Measurements from ENCODE around the gene PRMT1. TPM values are rescaled to one million over a fixed set of nuclear protein-coding genes. Genes with fewer than 3 reads are reported as not detected.

PRMT1 gene
- total RNA-seq, 6 donors from 2014 or later, result 65.6 to 155 (median 82.0) TPM

DNA sequence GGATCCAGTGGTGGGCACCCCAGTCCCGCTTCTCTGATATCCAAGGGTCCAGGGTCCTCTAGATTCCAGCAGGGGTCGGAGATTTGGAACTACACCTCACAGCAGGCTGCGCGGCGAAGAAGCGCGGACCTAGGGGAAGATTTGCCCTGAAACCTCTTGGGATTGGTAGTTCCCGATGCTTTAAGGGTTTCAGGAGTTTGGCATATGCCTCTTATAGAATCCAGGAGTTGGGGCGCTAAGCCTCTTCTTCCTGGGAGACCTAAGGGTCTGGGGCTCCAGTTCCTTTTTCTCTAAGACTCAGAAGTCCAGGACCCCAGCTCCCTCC lies 11.0 kb upstream of the PRMT1 start:
- no peak for DNase-seq
- H3K27me3 ChIP-seq, result no peaks in the 10 kb centered on the region
- H3K27ac ChIP-seq, result peak overlapping the region; percentile 82 to 93 (median 86)
- H3K36me3 ChIP-seq, result peaks cover 3 to 22% (median 19%) of the 10 kb centered on the region in 4 donors
- no peaks in the 10 kb centered on the region for H3K9me3 ChIP-seq
- peak overlapping the region; percentile 53 to 80 (median 72) for H3K4me3 ChIP-seq
- WGBS, 2 donors, result 0 to 2% methylated on average over 9 of the region's 9 CpGs
- TF ChIP-seq POLR2AphosphoS5 (IDR thresholded peaks at IDR 0.05), result no peak
- no peak for TF ChIP-seq EP300 (IDR thresholded peaks at IDR 0.05)
- TF ChIP-seq POLR2A (IDR thresholded peaks at IDR 0.05), result no peak
- TF ChIP-seq, protein P1, sequence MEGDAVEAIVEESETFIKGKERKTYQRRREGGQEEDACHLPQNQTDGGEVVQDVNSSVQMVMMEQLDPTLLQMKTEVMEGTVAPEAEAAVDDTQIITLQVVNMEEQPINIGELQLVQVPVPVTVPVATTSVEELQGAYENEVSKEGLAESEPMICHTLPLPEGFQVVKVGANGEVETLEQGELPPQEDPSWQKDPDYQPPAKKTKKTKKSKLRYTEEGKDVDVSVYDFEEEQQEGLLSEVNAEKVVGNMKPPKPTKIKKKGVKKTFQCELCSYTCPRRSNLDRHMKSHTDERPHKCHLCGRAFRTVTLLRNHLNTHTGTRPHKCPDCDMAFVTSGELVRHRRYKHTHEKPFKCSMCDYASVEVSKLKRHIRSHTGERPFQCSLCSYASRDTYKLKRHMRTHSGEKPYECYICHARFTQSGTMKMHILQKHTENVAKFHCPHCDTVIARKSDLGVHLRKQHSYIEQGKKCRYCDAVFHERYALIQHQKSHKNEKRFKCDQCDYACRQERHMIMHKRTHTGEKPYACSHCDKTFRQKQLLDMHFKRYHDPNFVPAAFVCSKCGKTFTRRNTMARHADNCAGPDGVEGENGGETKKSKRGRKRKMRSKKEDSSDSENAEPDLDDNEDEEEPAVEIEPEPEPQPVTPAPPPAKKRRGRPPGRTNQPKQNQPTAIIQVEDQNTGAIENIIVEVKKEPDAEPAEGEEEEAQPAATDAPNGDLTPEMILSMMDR (IDR thresholded peaks at IDR 0.05), result no peak
- ATAC-seq (ENCODE audit: low FRiP score in 2 of 2), result no peak
- H3K4me1 ChIP-seq, result peaks cover 17 to 29% (median 20%) of the 10 kb centered on the region in 4 donors

- no peak for DNase-seq
- peaks cover 23 to 38% (median 26%) of the 10 kb centered on the region in 4 donors for H3K4me1 ChIP-seq
- no peak overlapping the region for H3K4me3 ChIP-seq
- TF ChIP-seq POLR2AphosphoS5 (IDR thresholded peaks at IDR 0.05) (no peak), EP300 (IDR thresholded peaks at IDR 0.05) (no peak)
- H3K36me3 ChIP-seq, result peaks cover 0 to 8% (median 5%) of the 10 kb centered on the region in 4 donors
- no peaks in the 10 kb centered on the region for H3K27me3 ChIP-seq
- H3K9me3 ChIP-seq, result no peaks in the 10 kb centered on the region
- no peak for ATAC-seq (ENCODE audit: low FRiP score in 2 of 2)
- H3K27ac ChIP-seq, result no peak overlapping the region
- 97 to 100% methylated on average over 2 of the region's 2 CpGs for WGBS, 2 donors
Measured at GRCh38 chr19:49667473-49667872, 9.6 kb upstream of the PRMT1 start.

- Histone ChIP-seq H3K27ac (no peak overlapping the region), H3K4me3 (no peak overlapping the region), H3K4me1 (peaks cover 15 to 25% (median 17%) of the 10 kb centered on the region in 4 donors), H3K27me3 (no peaks in the 10 kb centered on the region), H3K36me3 (no peaks in the 10 kb centered on the region), H3K9me3 (no peaks in the 10 kb centered on the region)
- TF ChIP-seq, protein P1 (IDR thresholded peaks at IDR 0.05), result no peak
- no peak for TF ChIP-seq POLR2AphosphoS5 (IDR thresholded peaks at IDR 0.05)
- TF ChIP-seq EP300 (IDR thresholded peaks at IDR 0.05), result no peak
- TF ChIP-seq POLR2A (IDR thresholded peaks at IDR 0.05), result no peak
- WGBS, 2 donors, result 85 to 95% methylated on average over 3 of the region's 3 CpGs
- DNase-seq, result no peak
- no peak for ATAC-seq (ENCODE audit: low FRiP score in 2 of 2)
Measured at GRCh38 chr19:49669516-49669915, 7.6 kb upstream of the PRMT1 start.

DNA sequence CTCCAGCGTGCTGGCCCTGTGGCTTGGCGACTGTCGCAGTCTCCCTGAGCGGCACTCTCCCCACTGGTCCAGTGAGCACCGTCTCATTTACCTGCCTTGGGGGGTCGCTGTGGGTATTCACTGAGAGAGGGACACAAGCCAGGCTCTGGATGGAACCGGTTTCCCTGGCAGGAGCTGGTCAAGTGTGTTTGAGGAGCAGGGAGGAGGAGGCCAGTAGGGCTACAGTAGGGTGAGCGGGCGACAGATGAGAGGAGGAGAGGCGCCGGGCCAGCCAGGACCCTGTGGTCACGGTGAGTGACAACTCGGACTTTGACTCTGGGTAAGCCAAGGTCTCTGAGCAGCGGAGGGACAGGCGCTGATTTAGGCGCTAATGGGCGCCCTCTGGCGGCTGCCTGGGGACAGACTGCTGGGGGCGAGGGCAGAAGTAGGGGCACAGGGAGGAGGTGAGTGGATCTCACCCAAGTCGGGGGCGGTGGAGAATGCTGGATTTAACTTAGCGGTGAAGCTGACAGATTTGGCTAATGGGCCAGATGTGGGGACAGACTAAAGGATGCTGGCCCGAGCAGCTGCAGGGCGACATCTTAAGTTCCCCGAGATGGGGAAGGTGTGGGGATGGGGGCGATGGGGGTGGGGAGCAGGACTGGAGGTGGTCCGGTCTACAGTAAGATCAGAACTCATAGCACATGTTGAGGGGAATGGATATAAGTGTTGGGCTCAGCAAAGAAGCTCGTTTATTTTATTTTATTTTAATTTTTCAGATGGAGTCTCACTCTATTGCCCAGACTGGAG lies 4.7 kb upstream of the PRMT1 start:
- ATAC-seq (ENCODE audit: low FRiP score in 2 of 2) (peak; percentile 28 to 32), DNase-seq (peak; percentile 78 to 93)
- H3K4me1 ChIP-seq, result peaks cover 11 to 23% (median 14%) of the 10 kb centered on the region in 4 donors
- peak overlapping the region in 1 of 4 donors; percentile 20 for H3K4me3 ChIP-seq
- no peaks in the 10 kb centered on the region for H3K27me3 ChIP-seq
- 24 to 39% methylated on average over 26 to 28 of the region's 28 CpGs for WGBS, 2 donors
- H3K9me3 ChIP-seq, result no peaks in the 10 kb centered on the region
- peak overlapping the region in 3 of 4 donors; percentile 49 to 71 (median 67) for H3K27ac ChIP-seq
- no peak for TF ChIP-seq EP300 (IDR thresholded peaks at IDR 0.05)
- TF ChIP-seq, protein P1 (IDR thresholded peaks at IDR 0.05), result peak; percentile 84 to 95 (median 90)
- H3K36me3 ChIP-seq, result no peaks in the 10 kb centered on the region

DNA sequence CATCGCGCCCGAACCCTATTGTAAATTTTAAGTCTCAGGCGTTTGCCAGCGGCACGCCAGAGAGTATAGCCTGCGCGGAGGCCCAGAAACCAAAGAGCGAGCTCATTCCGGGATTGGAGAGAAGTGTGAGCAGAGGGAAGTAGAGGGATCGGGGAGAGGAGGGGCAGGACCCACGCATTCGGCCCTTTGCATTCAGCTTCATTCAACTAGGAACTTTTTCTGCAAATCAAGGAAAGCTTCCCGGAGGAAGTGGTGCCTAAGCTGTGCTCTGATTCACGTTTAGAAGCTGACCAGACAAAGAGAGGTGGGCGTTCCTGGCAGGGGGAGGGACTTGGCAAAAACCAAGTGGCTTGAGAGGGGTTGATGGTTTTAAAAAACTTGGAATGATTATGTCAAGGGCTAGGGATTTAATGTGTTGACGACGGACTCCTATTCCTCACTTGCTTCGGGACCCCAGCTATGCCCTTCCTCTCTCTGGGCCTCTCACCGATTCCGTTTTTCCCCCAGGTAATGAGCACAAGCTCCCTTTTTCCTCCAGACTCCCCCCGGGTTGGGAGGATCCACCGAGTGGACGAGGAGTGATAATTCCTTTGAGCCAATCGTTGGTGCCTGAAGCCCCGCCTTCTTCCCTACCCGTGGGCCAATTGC lies 811 bp upstream of the PRMT1 start:
- no peaks in the 10 kb centered on the region for H3K9me3 ChIP-seq
- peak; percentile 76 to 79 for ATAC-seq (ENCODE audit: low FRiP score in 2 of 2)
- H3K27ac ChIP-seq, result peak overlapping the region; percentile 91 to 96 (median 92)
- H3K36me3 ChIP-seq, result peaks cover 0 to 4% (median 3%) of the 10 kb centered on the region in 4 donors
- peak overlapping the region; percentile 24 to 100 (median 62) for H3K4me3 ChIP-seq
- DNase-seq, result peak in 1 of 2 donors; percentile 85
- 1 to 3% methylated on average over 27 of the region's 27 CpGs for WGBS, 2 donors
- H3K27me3 ChIP-seq, result no peaks in the 10 kb centered on the region
- TF ChIP-seq POLR2AphosphoS5 (IDR thresholded peaks at IDR 0.05) (peak; percentile 41 to 54), POLR2A (IDR thresholded peaks at IDR 0.05) (peak in 3 of 4 donors; percentile 44 to 68 (median 58))
- TF ChIP-seq, protein P1 (IDR thresholded peaks at IDR 0.05), result no peak
- peaks cover 45 to 61% (median 49%) of the 10 kb centered on the region in 4 donors for H3K4me1 ChIP-seq

Measured in upper lobe of left lung (tissue), 6 donors.